GM12878 (cell line): Measurements from ENCODE around the gene NPM3.

Experiments
- MTA3 ChIP-seq: IDR thresholded peaks from 2 replicates; pipeline ENCODE4 v1.6.1; 2012; ENCODE audit warnings: low read length, inconsistent platforms, borderline replicate concordance
- NR2C2 ChIP-seq: IDR thresholded peaks from 2 replicates; pipeline ENCODE4 v1.6.1; 2011; ENCODE audit warnings: borderline replicate concordance, low read depth; ENCODE audit not compliant: control insufficient read depth, insufficient read length
- POLR2A ChIP-seq: IDR thresholded peaks from 2 replicates; pipeline ENCODE4 v1.6.1; 2011; ENCODE audit warnings: low read depth, mild to moderate bottlenecking, low read length
- SP1 ChIP-seq: IDR thresholded peaks from one replicate; pipeline ENCODE4 v1.6.1; 2011; ENCODE audit warnings: low read depth, low read length
- TAF1 ChIP-seq: IDR thresholded peaks from 2 replicates; pipeline ENCODE4 v1.6.1; 2011; ENCODE audit warnings: mild to moderate bottlenecking, low read depth, low read length, borderline replicate concordance
- ZNF24 ChIP-seq: fragments of 450-650 bp; IDR thresholded peaks from 2 replicates; pipeline ENCODE4 v1.6.1; 2017; ENCODE audit warnings: antibody characterized with exemption, mild to moderate bottlenecking
- TF ChIP-seq, protein P1 (sequence below): fragments of 450-650 bp; IDR thresholded peaks from 2 replicates; pipeline ENCODE4 v1.6.1; 2016; ENCODE audit warnings: mild to moderate bottlenecking
- TF ChIP-seq, protein P2 (sequence below), 3 experiments: IDR thresholded peaks in 2 of 3; conservative IDR thresholded peaks in 1 of 3; 2 replicates each; pipeline ENCODE4 v1.5.1; 2011; ENCODE audit warnings: low read depth in 3 of 3, low read length in 3 of 3, mild to moderate bottlenecking in 3 of 3, control low read depth in 2 of 3, moderate library complexity in 2 of 3, inconsistent platforms in 1 of 3, mixed read lengths in 1 of 3; ENCODE audit not compliant: control insufficient read depth in 2 of 3, insufficient read depth in 1 of 3; ENCODE audit errors: extremely low read depth in 1 of 3
- TF ChIP-seq, protein P3 (sequence below): fragments of 450-650 bp; formaldehyde crosslinking; IDR thresholded peaks from 2 replicates; pipeline ENCODE4 v1.5.0; 2022; ENCODE audit warnings: mild to moderate bottlenecking, missing genetic modification characterization
- TF ChIP-seq, protein P4 (sequence below): fragments of 450-650 bp; IDR thresholded peaks from 2 replicates; pipeline ENCODE4 v1.6.1; 2016; ENCODE audit warnings: mild to moderate bottlenecking
- TF ChIP-seq, protein P5 (sequence below): fragments of 450-650 bp; IDR thresholded peaks from 2 replicates; pipeline ENCODE4 v1.6.1; 2017; ENCODE audit warnings: antibody characterized with exemption, mild to moderate bottlenecking, moderate library complexity
- TF ChIP-seq, protein P6 (sequence below): fragments of 450-650 bp; formaldehyde crosslinking; IDR thresholded peaks from 2 replicates; pipeline ENCODE4 v1.4.0; 2020; ENCODE audit warnings: mild to moderate bottlenecking, moderate library complexity

DNA sequence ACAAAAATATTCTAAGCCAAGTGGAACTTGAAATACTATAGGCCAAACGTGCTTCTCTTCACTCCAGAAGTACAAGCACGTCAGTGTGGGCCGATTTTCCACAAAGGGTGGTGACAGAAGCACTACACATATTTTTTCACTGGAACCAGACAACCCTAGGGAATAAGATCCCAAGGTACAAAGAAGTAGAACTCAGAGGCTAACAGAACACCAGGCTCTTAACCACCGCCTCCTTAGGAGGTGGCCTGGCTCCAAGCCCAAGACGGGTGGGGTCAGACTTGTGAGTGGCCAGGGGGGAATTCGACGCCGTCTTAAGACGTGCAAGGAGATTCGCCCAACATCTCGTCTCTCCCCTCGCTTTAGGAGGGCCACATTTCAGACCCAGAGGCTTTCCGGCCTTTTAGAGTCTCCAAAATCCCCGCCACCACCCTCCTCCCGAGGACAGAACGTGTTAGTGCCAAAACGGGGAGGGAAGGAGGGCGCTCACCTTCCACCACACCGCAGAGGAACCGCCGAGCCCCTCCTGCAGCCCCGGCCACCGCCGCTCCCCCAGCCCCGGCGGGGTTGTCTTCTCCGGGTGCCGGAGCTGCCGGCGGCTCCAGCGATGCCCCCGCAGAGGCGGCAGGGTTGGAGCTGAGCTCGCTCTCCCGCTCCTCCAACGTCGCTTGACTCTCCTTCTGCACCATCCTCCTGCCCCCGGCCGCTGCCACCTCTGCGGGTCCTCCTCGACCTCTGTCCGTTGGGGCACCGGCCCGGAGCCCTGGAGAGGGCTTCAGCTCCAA, 34.3 kb upstream of the NPM3 start:
- TF ChIP-seq, protein P1, sequence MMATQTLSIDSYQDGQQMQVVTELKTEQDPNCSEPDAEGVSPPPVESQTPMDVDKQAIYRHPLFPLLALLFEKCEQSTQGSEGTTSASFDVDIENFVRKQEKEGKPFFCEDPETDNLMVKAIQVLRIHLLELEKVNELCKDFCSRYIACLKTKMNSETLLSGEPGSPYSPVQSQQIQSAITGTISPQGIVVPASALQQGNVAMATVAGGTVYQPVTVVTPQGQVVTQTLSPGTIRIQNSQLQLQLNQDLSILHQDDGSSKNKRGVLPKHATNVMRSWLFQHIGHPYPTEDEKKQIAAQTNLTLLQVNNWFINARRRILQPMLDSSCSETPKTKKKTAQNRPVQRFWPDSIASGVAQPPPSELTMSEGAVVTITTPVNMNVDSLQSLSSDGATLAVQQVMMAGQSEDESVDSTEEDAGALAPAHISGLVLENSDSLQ: no peak
- TF ChIP-seq ZNF24 (no peak), POLR2A (0 out of 2 replicates have a peak, but pooled peaks have one; percentile 15), TAF1 (no peak), MTA3 (no peak), NR2C2 (no peak), SP1 (no peak)
- TF ChIP-seq, protein P2, sequence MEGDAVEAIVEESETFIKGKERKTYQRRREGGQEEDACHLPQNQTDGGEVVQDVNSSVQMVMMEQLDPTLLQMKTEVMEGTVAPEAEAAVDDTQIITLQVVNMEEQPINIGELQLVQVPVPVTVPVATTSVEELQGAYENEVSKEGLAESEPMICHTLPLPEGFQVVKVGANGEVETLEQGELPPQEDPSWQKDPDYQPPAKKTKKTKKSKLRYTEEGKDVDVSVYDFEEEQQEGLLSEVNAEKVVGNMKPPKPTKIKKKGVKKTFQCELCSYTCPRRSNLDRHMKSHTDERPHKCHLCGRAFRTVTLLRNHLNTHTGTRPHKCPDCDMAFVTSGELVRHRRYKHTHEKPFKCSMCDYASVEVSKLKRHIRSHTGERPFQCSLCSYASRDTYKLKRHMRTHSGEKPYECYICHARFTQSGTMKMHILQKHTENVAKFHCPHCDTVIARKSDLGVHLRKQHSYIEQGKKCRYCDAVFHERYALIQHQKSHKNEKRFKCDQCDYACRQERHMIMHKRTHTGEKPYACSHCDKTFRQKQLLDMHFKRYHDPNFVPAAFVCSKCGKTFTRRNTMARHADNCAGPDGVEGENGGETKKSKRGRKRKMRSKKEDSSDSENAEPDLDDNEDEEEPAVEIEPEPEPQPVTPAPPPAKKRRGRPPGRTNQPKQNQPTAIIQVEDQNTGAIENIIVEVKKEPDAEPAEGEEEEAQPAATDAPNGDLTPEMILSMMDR (IDR thresholded peaks at IDR 0.05 in 2 of 3, conservative IDR thresholded peaks at IDR 0.05 in 1 of 3; ENCODE audit: control insufficient read depth in 2 of 3, extremely low read depth in 1 of 3, insufficient read depth in 1 of 3, low read depth in 3 of 3, low read length in 3 of 3): no peak
- TF ChIP-seq, protein P3, sequence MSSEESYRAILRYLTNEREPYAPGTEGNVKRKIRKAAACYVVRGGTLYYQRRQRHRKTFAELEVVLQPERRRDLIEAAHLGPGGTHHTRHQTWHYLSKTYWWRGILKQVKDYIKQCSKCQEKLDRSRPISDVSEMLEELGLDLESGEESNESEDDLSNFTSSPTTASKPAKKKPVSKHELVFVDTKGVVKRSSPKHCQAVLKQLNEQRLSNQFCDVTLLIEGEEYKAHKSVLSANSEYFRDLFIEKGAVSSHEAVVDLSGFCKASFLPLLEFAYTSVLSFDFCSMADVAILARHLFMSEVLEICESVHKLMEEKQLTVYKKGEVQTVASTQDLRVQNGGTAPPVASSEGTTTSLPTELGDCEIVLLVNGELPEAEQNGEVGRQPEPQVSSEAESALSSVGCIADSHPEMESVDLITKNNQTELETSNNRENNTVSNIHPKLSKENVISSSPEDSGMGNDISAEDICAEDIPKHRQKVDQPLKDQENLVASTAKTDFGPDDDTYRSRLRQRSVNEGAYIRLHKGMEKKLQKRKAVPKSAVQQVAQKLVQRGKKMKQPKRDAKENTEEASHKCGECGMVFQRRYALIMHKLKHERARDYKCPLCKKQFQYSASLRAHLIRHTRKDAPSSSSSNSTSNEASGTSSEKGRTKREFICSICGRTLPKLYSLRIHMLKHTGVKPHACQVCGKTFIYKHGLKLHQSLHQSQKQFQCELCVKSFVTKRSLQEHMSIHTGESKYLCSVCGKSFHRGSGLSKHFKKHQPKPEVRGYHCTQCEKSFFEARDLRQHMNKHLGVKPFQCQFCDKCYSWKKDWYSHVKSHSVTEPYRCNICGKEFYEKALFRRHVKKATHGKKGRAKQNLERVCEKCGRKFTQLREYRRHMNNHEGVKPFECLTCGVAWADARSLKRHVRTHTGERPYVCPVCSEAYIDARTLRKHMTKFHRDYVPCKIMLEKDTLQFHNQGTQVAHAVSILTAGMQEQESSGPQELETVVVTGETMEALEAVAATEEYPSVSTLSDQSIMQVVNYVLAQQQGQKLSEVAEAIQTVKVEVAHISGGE (CRISPR knock-in tag): no peak
- TF ChIP-seq, protein P4, sequence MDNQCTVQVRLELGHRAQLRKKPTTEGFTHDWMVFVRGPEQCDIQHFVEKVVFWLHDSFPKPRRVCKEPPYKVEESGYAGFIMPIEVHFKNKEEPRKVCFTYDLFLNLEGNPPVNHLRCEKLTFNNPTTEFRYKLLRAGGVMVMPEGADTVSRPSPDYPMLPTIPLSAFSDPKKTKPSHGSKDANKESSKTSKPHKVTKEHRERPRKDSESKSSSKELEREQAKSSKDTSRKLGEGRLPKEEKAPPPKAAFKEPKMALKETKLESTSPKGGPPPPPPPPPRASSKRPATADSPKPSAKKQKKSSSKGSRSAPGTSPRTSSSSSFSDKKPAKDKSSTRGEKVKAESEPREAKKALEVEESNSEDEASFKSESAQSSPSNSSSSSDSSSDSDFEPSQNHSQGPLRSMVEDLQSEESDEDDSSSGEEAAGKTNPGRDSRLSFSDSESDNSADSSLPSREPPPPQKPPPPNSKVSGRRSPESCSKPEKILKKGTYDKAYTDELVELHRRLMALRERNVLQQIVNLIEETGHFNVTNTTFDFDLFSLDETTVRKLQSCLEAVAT: no peak
- TF ChIP-seq, protein P5, sequence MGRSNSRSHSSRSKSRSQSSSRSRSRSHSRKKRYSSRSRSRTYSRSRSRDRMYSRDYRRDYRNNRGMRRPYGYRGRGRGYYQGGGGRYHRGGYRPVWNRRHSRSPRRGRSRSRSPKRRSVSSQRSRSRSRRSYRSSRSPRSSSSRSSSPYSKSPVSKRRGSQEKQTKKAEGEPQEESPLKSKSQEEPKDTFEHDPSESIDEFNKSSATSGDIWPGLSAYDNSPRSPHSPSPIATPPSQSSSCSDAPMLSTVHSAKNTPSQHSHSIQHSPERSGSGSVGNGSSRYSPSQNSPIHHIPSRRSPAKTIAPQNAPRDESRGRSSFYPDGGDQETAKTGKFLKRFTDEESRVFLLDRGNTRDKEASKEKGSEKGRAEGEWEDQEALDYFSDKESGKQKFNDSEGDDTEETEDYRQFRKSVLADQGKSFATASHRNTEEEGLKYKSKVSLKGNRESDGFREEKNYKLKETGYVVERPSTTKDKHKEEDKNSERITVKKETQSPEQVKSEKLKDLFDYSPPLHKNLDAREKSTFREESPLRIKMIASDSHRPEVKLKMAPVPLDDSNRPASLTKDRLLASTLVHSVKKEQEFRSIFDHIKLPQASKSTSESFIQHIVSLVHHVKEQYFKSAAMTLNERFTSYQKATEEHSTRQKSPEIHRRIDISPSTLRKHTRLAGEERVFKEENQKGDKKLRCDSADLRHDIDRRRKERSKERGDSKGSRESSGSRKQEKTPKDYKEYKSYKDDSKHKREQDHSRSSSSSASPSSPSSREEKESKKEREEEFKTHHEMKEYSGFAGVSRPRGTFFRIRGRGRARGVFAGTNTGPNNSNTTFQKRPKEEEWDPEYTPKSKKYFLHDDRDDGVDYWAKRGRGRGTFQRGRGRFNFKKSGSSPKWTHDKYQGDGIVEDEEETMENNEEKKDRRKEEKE: no peak
- TF ChIP-seq, protein P6, sequence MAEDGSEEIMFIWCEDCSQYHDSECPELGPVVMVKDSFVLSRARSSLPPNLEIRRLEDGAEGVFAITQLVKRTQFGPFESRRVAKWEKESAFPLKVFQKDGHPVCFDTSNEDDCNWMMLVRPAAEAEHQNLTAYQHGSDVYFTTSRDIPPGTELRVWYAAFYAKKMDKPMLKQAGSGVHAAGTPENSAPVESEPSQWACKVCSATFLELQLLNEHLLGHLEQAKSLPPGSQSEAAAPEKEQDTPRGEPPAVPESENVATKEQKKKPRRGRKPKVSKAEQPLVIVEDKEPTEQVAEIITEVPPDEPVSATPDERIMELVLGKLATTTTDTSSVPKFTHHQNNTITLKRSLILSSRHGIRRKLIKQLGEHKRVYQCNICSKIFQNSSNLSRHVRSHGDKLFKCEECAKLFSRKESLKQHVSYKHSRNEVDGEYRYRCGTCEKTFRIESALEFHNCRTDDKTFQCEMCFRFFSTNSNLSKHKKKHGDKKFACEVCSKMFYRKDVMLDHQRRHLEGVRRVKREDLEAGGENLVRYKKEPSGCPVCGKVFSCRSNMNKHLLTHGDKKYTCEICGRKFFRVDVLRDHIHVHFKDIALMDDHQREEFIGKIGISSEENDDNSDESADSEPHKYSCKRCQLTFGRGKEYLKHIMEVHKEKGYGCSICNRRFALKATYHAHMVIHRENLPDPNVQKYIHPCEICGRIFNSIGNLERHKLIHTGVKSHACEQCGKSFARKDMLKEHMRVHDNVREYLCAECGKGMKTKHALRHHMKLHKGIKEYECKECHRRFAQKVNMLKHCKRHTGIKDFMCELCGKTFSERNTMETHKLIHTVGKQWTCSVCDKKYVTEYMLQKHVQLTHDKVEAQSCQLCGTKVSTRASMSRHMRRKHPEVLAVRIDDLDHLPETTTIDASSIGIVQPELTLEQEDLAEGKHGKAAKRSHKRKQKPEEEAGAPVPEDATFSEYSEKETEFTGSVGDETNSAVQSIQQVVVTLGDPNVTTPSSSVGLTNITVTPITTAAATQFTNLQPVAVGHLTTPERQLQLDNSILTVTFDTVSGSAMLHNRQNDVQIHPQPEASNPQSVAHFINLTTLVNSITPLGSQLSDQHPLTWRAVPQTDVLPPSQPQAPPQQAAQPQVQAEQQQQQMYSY (CRISPR knock-in tag): no peak
